ENCODE data around the gene XYLT1. TPM values are rescaled to one million over a fixed set of nuclear protein-coding genes. Genes with fewer than 3 reads are reported as not detected.
"Not testable (repeated sequence)": the region's sequence is repeated elsewhere in the genome, so short reads cannot be mapped to it uniquely, and the experiment has no call there.

The XYLT1 gene
- total RNA-seq, 2 experiments from 2014 or later: 46.6 to 50.1 TPM

GRCh38 chr16:17505828-17506227 lies 35.1 kb upstream of the XYLT1 start:
- H3K36me3 Mint-ChIP-seq (ENCODE audit: low read depth); POLR2A ChIA-PET; H3K27ac Mint-ChIP-seq; H3K27me3 Mint-ChIP-seq; H3K9me3 Mint-ChIP-seq; DNase-seq; H3K4me1 Mint-ChIP-seq; CTCF ChIA-PET; H3K4me3 Mint-ChIP-seq: not testable (repeated sequence)

- Mint-ChIP-seq H3K27ac (no peak overlapping the region), H3K27me3 (peaks cover 5% of the 10 kb centered on the region), H3K36me3 (ENCODE audit: low read depth) (no peaks in the 10 kb centered on the region), H3K9me3 (peaks cover 3% of the 10 kb centered on the region), H3K4me3 (no peak overlapping the region), H3K4me1 (no peaks in the 10 kb centered on the region)
- CTCF ChIA-PET: no interaction called here
- POLR2A ChIA-PET: no interaction called here
- DNase-seq: no peak
These were observed 33.3 kb upstream of the XYLT1 start for GRCh38 chr16:17504050-17504449.

GRCh38 chr16:17503331-17503730 lies 32.6 kb upstream of the XYLT1 start:
- H3K4me3 Mint-ChIP-seq: no peak overlapping the region
- H3K36me3 Mint-ChIP-seq (ENCODE audit: low read depth): no peaks in the 10 kb centered on the region
- H3K27me3 Mint-ChIP-seq: peaks cover 4% of the 10 kb centered on the region
- no peak overlapping the region for H3K27ac Mint-ChIP-seq
- DNase-seq: no peak
- no peaks in the 10 kb centered on the region for H3K4me1 Mint-ChIP-seq
- peaks cover 2% of the 10 kb centered on the region for H3K9me3 Mint-ChIP-seq
- ChIA-PET CTCF (no interaction called here), POLR2A (no interaction called here)

GRCh38 chr16:17501321-17501720 lies 30.6 kb upstream of the XYLT1 start:
- Mint-ChIP-seq H3K27ac (no peak overlapping the region), H3K4me3 (no peak overlapping the region), H3K9me3 (no peaks in the 10 kb centered on the region), H3K4me1 (no peaks in the 10 kb centered on the region), H3K36me3 (ENCODE audit: low read depth) (no peaks in the 10 kb centered on the region), H3K27me3 (no peaks in the 10 kb centered on the region)
- POLR2A ChIA-PET: no interaction called here
- no peak for DNase-seq
- CTCF ChIA-PET: no interaction called here

- no peak for DNase-seq
- Mint-ChIP-seq H3K9me3 (no peaks in the 10 kb centered on the region), H3K4me1 (no peaks in the 10 kb centered on the region), H3K4me3 (no peak overlapping the region), H3K27me3 (peaks cover 4% of the 10 kb centered on the region), H3K36me3 (ENCODE audit: low read depth) (no peaks in the 10 kb centered on the region), H3K27ac (no peak overlapping the region)
- ChIA-PET CTCF (interaction anchor here (0.9 kb wide), 1 partner anchor 27 kb away, joined by 3 read pairs; no protein-coding TSS in a partner anchor), POLR2A (no interaction called here)
These were observed 28.6 kb upstream of the XYLT1 start for GRCh38 chr16:17499223-17499902.

- ChIA-PET CTCF (interaction anchor here (1.1 kb wide), 1 partner anchor 13 kb away, joined by 5 read pairs; no protein-coding TSS in a partner anchor), POLR2A (no interaction called here)
- H3K4me1 Mint-ChIP-seq: no peaks in the 10 kb centered on the region
- DNase-seq: no peak
- H3K4me3 Mint-ChIP-seq: no peak overlapping the region
- peaks cover 6% of the 10 kb centered on the region for H3K27me3 Mint-ChIP-seq
- no peaks in the 10 kb centered on the region for H3K9me3 Mint-ChIP-seq
- H3K36me3 Mint-ChIP-seq (ENCODE audit: low read depth): no peaks in the 10 kb centered on the region
- no peak overlapping the region for H3K27ac Mint-ChIP-seq
These were observed 26.9 kb upstream of the XYLT1 start for GRCh38 chr16:17497648-17498047.

- CTCF ChIA-PET: no interaction called here
- no peak overlapping the region for H3K27ac Mint-ChIP-seq
- peaks cover 6% of the 10 kb centered on the region for H3K27me3 Mint-ChIP-seq
- H3K36me3 Mint-ChIP-seq (ENCODE audit: low read depth): no peaks in the 10 kb centered on the region
- no peak for DNase-seq
- no peak overlapping the region for H3K4me3 Mint-ChIP-seq
- H3K9me3 Mint-ChIP-seq: no peaks in the 10 kb centered on the region
- no peaks in the 10 kb centered on the region for H3K4me1 Mint-ChIP-seq
- POLR2A ChIA-PET: no interaction called here
These were observed 26.1 kb upstream of the XYLT1 start for GRCh38 chr16:17496891-17497290.

- Mint-ChIP-seq H3K9me3 (no peaks in the 10 kb centered on the region), H3K27me3 (peaks cover 6% of the 10 kb centered on the region), H3K4me3 (no peak overlapping the region), H3K27ac (no peak overlapping the region), H3K36me3 (ENCODE audit: low read depth) (no peaks in the 10 kb centered on the region), H3K4me1 (no peaks in the 10 kb centered on the region)
- ChIA-PET POLR2A (no interaction called here), CTCF (interaction anchor here (0.5 kb wide), 1 partner anchor 678 kb away, joined by 3 read pairs; no protein-coding TSS in a partner anchor)
- no peak for DNase-seq
These were observed 22.3 kb upstream of the XYLT1 start for GRCh38 chr16:17493012-17493411.

- ChIA-PET CTCF (no interaction called here), POLR2A (no interaction called here)
- Mint-ChIP-seq H3K4me3 (no peak overlapping the region), H3K9me3 (no peaks in the 10 kb centered on the region), H3K4me1 (no peaks in the 10 kb centered on the region), H3K27me3 (peaks cover 6% of the 10 kb centered on the region), H3K27ac (no peak overlapping the region), H3K36me3 (ENCODE audit: low read depth) (no peaks in the 10 kb centered on the region)
- DNase-seq: no peak
These were observed 20.4 kb upstream of the XYLT1 start for GRCh38 chr16:17491140-17491662.

- H3K4me3 Mint-ChIP-seq: no peak overlapping the region
- H3K36me3 Mint-ChIP-seq (ENCODE audit: low read depth): no peaks in the 10 kb centered on the region
- H3K9me3 Mint-ChIP-seq: no peaks in the 10 kb centered on the region
- ChIA-PET CTCF (no interaction called here), POLR2A (no interaction called here)
- H3K4me1 Mint-ChIP-seq: no peaks in the 10 kb centered on the region
- peaks cover 6% of the 10 kb centered on the region for H3K27me3 Mint-ChIP-seq
- no peak for DNase-seq
- H3K27ac Mint-ChIP-seq: no peak overlapping the region
These were observed 17.7 kb upstream of the XYLT1 start for GRCh38 chr16:17488506-17488905.

GRCh38 chr16:17483351-17483750 lies 12.6 kb upstream of the XYLT1 start:
- ChIA-PET CTCF (interaction anchor here (1.0 to 1.1 kb wide), 2 partner anchors 10 to 385 kb away, joined by 3 read pairs; no protein-coding TSS in a partner anchor), POLR2A (no interaction called here)
- Mint-ChIP-seq H3K27ac (no peak overlapping the region), H3K36me3 (ENCODE audit: low read depth) (no peaks in the 10 kb centered on the region), H3K4me1 (no peaks in the 10 kb centered on the region), H3K27me3 (peaks cover 28% of the 10 kb centered on the region), H3K9me3 (no peaks in the 10 kb centered on the region), H3K4me3 (no peak overlapping the region)
- DNase-seq: no peak

- not testable (repeated sequence) for H3K4me1 Mint-ChIP-seq
These were observed 11.6 kb upstream of the XYLT1 start for GRCh38 chr16:17482341-17482740.

GRCh38 chr16:17481736-17482135 lies 11.0 kb upstream of the XYLT1 start:
- Mint-ChIP-seq H3K4me3 (no peak overlapping the region), H3K9me3 (no peaks in the 10 kb centered on the region), H3K4me1 (peaks cover 3% of the 10 kb centered on the region), H3K27ac (no peak overlapping the region), H3K36me3 (ENCODE audit: low read depth) (no peaks in the 10 kb centered on the region), H3K27me3 (peaks cover 30% of the 10 kb centered on the region)
- POLR2A ChIA-PET: no interaction called here
- DNase-seq: no peak
- CTCF ChIA-PET: no interaction called here

More at GRCh38 chr16:17482341-17482740, 11.6 kb upstream of the XYLT1 start:
- H3K27me3 Mint-ChIP-seq: peaks cover 30% of the 10 kb centered on the region
- CTCF ChIA-PET: interaction anchor here (0.7 to 1.1 kb wide), 2 partner anchors 384 to 482 kb away, joined by 3 read pairs; no protein-coding TSS in a partner anchor
- DNase-seq; H3K4me3 Mint-ChIP-seq; POLR2A ChIA-PET; H3K9me3 Mint-ChIP-seq; H3K36me3 Mint-ChIP-seq (ENCODE audit: low read depth); H3K27ac Mint-ChIP-seq: not testable (repeated sequence)

GRCh38 chr16:17477260-17477545 lies 6.4 kb upstream of the XYLT1 start:
- H3K9me3 Mint-ChIP-seq; POLR2A ChIA-PET; H3K4me3 Mint-ChIP-seq; H3K27ac Mint-ChIP-seq; H3K36me3 Mint-ChIP-seq (ENCODE audit: low read depth); DNase-seq: not testable (repeated sequence)
- H3K27me3 Mint-ChIP-seq: peaks cover 27% of the 10 kb centered on the region
- peaks cover 37% of the 10 kb centered on the region for H3K4me1 Mint-ChIP-seq
- CTCF ChIA-PET: interaction anchor here (1.1 kb wide), 1 partner anchor 9 kb away, joined by 3 read pairs; no protein-coding TSS in a partner anchor

All from activated CD4-positive, alpha-beta T cell treated with anti-CD3 and anti-CD28 coated beads, Interleukin-2, amount 10 ng/mL, durations not matched to agents 7 days and 5 days (primary cell).